Keratinocyte (primary cell): Measurements from ENCODE around the gene ABCD2. TPM values are rescaled to one million over a fixed set of nuclear protein-coding genes. Genes with fewer than 3 reads are reported as not detected.

ENCODE experiments used
- DNase-seq: peaks from one replicate; pipeline ENCODE4 v3.0.0-alpha.2; 2011; ENCODE audit warnings: low read depth, missing footprints, low spot score
- FAIRE-seq: peaks from 2 replicates; lab custom pipeline; 2011; peaks lifted over from hg19 to GRCh38; lab: Jason Lieb, UNC
- H2AFZ ChIP-seq: 2 replicates; pipeline ENCODE4 v1.6.0; 2012; ENCODE audit warnings: low read length, control low read depth, inconsistent platforms; ENCODE audit not compliant: control insufficient read depth
- H3K27ac ChIP-seq: 2 replicates; pipeline ENCODE4 v1.5.1; 2011; ENCODE audit warnings: low read length; ENCODE audit not compliant: control insufficient read depth, insufficient read depth
- H3K27me3 ChIP-seq: 3 replicates; pipeline ENCODE4 v1.6.0; 2011; ENCODE audit warnings: low read length; ENCODE audit not compliant: control insufficient read depth, insufficient read depth; ENCODE audit errors: extremely low read depth
- H3K36me3 ChIP-seq, 2 experiments: 2 replicates in 1 of 2; 3 replicates in 1 of 2; pipeline ENCODE4 v1.5.1; 2011; ENCODE audit warnings: low read length in 2 of 2, mild to moderate bottlenecking in 1 of 2; ENCODE audit not compliant: control insufficient read depth in 2 of 2, insufficient read depth in 2 of 2; ENCODE audit errors: extremely low read depth in 1 of 2
- H3K4me1 ChIP-seq: 3 replicates; pipeline ENCODE4 v1.5.1; 2011; ENCODE audit warnings: low read length; ENCODE audit not compliant: control insufficient read depth, insufficient read depth; ENCODE audit errors: extremely low read depth
- H3K4me2 ChIP-seq: 3 replicates; pipeline ENCODE4 v1.6.0; 2011; ENCODE audit warnings: low read depth, low read length; ENCODE audit not compliant: control insufficient read depth, insufficient read depth; ENCODE audit errors: extremely low read depth
- H3K4me3 ChIP-seq, 3 experiments: fragments of 200-600 bp in 1 of 3; sonication (generic) in 1 of 3; 2 replicates in 2 of 3; 3 replicates in 1 of 3; pipeline ENCODE4 v1.5.1; 2011 to 2016; ENCODE audit warnings: low read length in 3 of 3, mild to moderate bottlenecking in 3 of 3, control low read depth in 2 of 3, inconsistent platforms in 1 of 3, low read depth in 1 of 3, mixed read lengths in 1 of 3, mixed run types in 1 of 3, moderate library complexity in 1 of 3; ENCODE audit not compliant: control insufficient read depth in 2 of 3, insufficient read depth in 2 of 3; ENCODE audit errors: extremely low read depth in 1 of 3
- H3K79me2 ChIP-seq: 2 replicates; pipeline ENCODE4 v1.6.0; 2012; ENCODE audit warnings: low read length; ENCODE audit not compliant: control insufficient read depth, insufficient read depth
- H3K9ac ChIP-seq: 3 replicates; pipeline ENCODE4 v1.6.0; 2011; ENCODE audit warnings: low read length; ENCODE audit not compliant: control insufficient read depth, insufficient read depth; ENCODE audit errors: extremely low read depth
- H3K9me1 ChIP-seq: 3 replicates; pipeline ENCODE4 v1.6.0; 2011; ENCODE audit warnings: low read length; ENCODE audit not compliant: control insufficient read depth, insufficient read depth; ENCODE audit errors: extremely low read depth
- H3K9me3 ChIP-seq: 2 replicates; pipeline ENCODE4 v1.5.1; 2012; ENCODE audit warnings: low read depth, low read length; ENCODE audit not compliant: control insufficient read depth
- H4K20me1 ChIP-seq: 3 replicates; pipeline ENCODE4 v1.6.0; 2011; ENCODE audit warnings: low read length; ENCODE audit not compliant: control insufficient read depth, insufficient read depth; ENCODE audit errors: extremely low read depth
- CTCF ChIP-seq, 3 experiments: IDR thresholded peaks in 1 of 3; conservative IDR thresholded peaks in 1 of 3; optimal IDR thresholded peaks in 1 of 3; 2 replicates in 2 of 3; 3 replicates in 1 of 3; pipeline versions ENCODE3 to v1.5.1; 2011; ENCODE audit warnings: low read length in 3 of 3, mild to moderate bottlenecking in 3 of 3, moderate library complexity in 2 of 3, control low read depth in 1 of 3, inconsistent platforms in 1 of 3; ENCODE audit not compliant: insufficient read depth in 2 of 3; ENCODE audit errors: extremely low read depth in 1 of 3
- EZH2 ChIP-seq: IDR thresholded peaks from one replicate; pipeline ENCODE4 v1.6.1; 2012; ENCODE audit warnings: inconsistent platforms, mild to moderate bottlenecking, low read length, moderate library complexity
- dilution Hi-C: fragments of 300-500 bp; cut with MboI; formaldehyde crosslinking; loops from one replicate; pipeline ENCODE4 v1.7.0; 2020; ENCODE audit warnings: low sequenced_read_pairs; ENCODE audit not compliant: extremely low pct_ligation_motif_present
- polyA plus RNA-seq, 5 experiments: library from polyadenylated mRNA; depleted of rRNA in 3 of 5; stranded (reverse) in 3 of 5; stranded (forward) in 1 of 5; unstranded in 1 of 5; fragments of >200 nt; gene quantifications; 1 replicate in 1 of 5; 2 replicates in 3 of 5; 3 replicates in 1 of 5; pipeline versions ENCODE4 v1.2.1 to v1.2.3, GENCODE V29; 2011 to 2012; ENCODE audit warnings: missing spikeins in 2 of 5, low read depth in 1 of 5, low replicate concordance in 1 of 5

ABCD2 gene
- polyA plus RNA-seq, 1 donor (not counting 4 experiments of a cell fraction or from before 2014, with no cell fraction given), result 0.03 TPM

- H3K9me3 ChIP-seq, result no peaks in the 10 kb centered on the region
- DNase-seq (no peak), FAIRE-seq (no peak)
- no peaks in the 10 kb centered on the region for H4K20me1 ChIP-seq
- H3K36me3 ChIP-seq, result no peaks in the 10 kb centered on the region
- no peaks in the 10 kb centered on the region for H3K9me1 ChIP-seq
- H3K79me2 ChIP-seq, result no peaks in the 10 kb centered on the region
- no peak overlapping the region for H3K27ac ChIP-seq
- H3K4me1 ChIP-seq, result peaks cover 1% of the 10 kb centered on the region
- no peaks in the 10 kb centered on the region for H3K27me3 ChIP-seq
- H2AFZ ChIP-seq, result no peak overlapping the region
- TF ChIP-seq EZH2 (no peak), CTCF (optimal IDR thresholded peaks at IDR 0.05 in 1 of 3, IDR thresholded peaks at IDR 0.05 in 1 of 3, conservative IDR thresholded peaks at IDR 0.05 in 1 of 3; ENCODE audit: extremely low read depth in 1 of 3, insufficient read depth in 2 of 3, low read length in 3 of 3) (no peak)
- H3K4me3 ChIP-seq, result no peak overlapping the region
- no peak overlapping the region for H3K9ac ChIP-seq
- H3K4me2 ChIP-seq, result no peak overlapping the region
- dilution Hi-C loops, result no loop called here
Measured at GRCh38 chr12:39586816-39587215, 32.8 kb downstream of the ABCD2 start.

- no peak for FAIRE-seq
- Histone ChIP-seq H3K9me1 (no peaks in the 10 kb centered on the region), H3K9ac (no peak overlapping the region), H3K4me1 (peaks cover 6% of the 10 kb centered on the region), H3K4me2 (peak overlapping the region; percentile 16), H3K27ac (no peak overlapping the region), H3K4me3 (no peak overlapping the region), H3K79me2 (no peaks in the 10 kb centered on the region), H3K9me3 (no peaks in the 10 kb centered on the region), H3K36me3 (no peaks in the 10 kb centered on the region), H4K20me1 (no peaks in the 10 kb centered on the region), H2AFZ (peak overlapping the region; percentile 26), H3K27me3 (no peaks in the 10 kb centered on the region)
- no peak for DNase-seq
- dilution Hi-C loops, result no loop called here
- TF ChIP-seq CTCF (optimal IDR thresholded peaks at IDR 0.05 in 1 of 3, IDR thresholded peaks at IDR 0.05 in 1 of 3, conservative IDR thresholded peaks at IDR 0.05 in 1 of 3; ENCODE audit: extremely low read depth in 1 of 3, insufficient read depth in 2 of 3, low read length in 3 of 3) (no peak), EZH2 (no peak)
Measured at GRCh38 chr12:39581592-39581991, 38.0 kb downstream of the ABCD2 start.
